Stimulated activated CD4-positive, alpha-beta T cell treated with anti-CD3 and anti-CD28 coated beads, Interleukin-1b, Interleukin-23, amount 100 ng/mL, for 24 hours (primary cell): ENCODE results near the gene SLC44A2.

Experiments
- DNase-seq, 4 experiments: peaks; one replicate each; pipeline ENCODE4 v3.0.0-alpha.2; 2020; ENCODE audit warnings: low read depth in 4 of 4, low spot score in 1 of 4

SLC44A2 gene

GRCh38 chr19:10615429-10616023 lies 9.8 kb upstream of the SLC44A2 start:
- DNase-seq, result no peak

DNA sequence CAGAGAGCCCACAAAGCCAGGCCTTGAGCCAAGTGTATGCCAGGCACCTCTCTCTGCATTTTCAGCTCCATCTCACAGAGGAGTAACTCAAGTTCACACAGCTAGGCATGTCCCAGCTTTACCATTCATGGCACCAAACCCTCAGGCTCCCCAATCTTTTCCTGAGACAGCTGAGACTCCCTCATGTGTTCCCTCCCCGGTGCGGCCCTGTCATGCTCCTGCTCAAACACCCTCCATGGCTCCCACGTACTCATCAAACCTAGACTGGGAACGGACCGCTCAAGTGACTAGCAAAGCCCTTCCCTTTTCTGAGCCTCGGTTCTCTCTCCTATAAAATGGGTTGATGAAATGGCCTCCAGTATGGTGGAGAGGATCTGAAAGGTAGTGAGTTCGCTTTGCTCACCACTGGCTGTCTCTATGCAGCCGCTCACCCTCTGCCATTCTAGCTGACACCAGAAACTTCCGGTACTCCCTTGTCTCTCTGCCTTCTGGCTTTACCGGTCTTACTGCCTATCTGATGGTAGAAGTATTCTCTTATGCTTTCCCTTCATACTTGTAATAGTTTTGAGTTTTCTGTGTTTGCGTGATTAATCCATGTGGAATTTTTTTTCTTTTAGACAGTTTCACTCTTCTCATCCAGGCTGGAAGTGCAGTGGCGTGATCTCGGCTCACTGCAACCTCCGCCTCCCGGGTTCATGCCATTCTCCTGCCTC lies 7.8 kb upstream of the SLC44A2 start:
- DNase-seq, result no peak

DNA sequence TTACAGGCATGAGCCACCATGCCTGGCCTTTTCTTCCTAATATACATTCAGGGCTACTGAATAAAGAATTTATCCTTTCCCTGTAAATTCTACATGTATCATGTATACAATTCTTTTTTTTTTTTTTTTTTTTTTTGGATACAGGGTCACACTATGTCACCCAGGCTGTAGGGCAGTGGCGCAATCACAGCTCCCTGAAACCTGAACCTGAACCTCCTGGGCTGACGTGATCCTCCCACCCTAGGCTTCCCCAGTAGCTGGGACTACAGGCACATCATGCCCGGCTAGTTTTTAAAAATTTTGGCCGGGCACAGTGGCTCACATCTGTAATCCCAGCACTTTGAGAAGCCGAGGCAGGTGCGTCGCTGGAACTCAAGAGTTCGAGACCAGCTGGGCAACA lies 6.5 kb upstream of the SLC44A2 start:
- no peak for DNase-seq

DNA sequence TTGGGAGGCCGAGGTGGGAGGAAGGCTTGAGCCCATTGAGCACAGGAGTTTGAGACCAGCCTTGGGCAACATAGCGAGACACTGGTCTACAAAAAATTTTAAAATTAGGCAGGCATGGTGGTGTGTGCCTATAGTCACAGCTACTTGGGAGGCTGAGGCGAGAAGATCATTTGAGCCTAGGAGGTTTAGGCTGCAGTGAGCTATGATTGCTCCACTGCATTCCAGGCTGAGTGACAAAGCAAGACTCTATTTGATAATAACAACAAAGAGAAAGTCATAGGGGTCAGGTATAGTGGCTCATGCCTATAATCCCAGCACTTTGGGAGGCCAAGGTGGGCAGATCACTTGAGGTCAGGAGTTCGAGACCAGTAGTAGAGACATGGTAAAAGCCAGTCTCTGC lies 4.6 kb upstream of the SLC44A2 start:
- no peak for DNase-seq

DNA sequence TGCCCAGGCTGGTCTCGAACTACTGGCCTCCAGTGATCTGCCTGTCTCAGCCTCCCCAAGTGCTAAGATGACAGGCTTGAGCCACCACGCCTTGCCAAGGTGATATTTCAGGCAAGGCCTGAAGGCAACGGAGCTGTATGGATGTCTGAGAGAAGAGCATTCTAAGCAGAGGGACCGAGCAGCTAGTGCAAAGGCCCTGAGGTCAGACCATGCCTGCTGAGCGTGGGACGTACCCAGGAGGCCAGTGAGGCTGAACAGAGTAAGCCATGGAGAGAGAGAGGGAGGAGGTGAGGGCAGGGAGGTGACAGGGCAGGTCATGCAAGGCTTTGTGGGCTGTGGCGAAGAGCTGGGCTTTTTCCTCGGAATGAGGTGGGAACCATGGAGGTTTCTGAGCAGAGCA lies 3.4 kb upstream of the SLC44A2 start:
- no peak for DNase-seq

- no peak for DNase-seq
Observed at GRCh38 chr19:10624585-10624984, 768 bp upstream of the SLC44A2 start.

DNA sequence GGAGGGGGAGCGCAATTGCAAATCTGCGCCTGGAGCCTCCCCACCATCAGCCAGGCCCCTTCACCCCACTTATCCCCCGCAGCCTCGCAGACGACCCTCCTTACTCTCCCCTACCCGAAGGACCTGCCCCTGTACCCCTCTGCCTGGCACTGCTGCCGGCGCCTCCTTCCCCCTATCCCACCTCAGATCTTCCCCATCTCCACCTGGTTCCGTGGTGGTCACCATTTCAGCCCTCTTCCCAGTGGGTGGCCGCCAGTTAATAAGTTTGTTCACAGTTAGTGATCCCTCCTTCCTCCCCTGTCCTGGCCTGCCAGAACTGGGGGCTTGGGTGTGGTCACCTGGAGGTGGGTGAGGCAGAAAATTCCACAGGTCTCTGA lies 397 bp downstream of the SLC44A2 start:
- no peak for DNase-seq

DNA sequence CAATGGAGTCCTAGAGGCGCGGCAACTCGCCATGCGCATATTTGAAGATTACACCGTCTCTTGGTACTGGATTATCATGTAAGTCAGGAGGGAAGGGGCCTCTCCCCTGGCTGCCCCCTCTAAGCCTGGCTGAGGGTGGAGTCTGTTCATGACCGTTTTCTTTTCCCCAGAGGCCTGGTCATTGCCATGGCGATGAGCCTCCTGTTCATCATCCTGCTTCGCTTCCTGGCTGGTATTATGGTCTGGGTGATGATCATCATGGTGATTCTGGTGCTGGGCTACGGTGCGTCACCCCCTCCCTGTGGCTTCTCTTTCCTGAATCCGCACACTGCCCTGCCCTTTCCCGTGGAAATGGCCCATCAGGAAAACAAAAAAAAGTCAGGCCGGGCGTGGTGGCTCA lies 6.5 kb downstream of the SLC44A2 start:
- DNase-seq, result no peak

GRCh38 chr19:10634430-10634829 lies 9.1 kb downstream of the SLC44A2 start:
- DNase-seq, result no peak

DNA sequence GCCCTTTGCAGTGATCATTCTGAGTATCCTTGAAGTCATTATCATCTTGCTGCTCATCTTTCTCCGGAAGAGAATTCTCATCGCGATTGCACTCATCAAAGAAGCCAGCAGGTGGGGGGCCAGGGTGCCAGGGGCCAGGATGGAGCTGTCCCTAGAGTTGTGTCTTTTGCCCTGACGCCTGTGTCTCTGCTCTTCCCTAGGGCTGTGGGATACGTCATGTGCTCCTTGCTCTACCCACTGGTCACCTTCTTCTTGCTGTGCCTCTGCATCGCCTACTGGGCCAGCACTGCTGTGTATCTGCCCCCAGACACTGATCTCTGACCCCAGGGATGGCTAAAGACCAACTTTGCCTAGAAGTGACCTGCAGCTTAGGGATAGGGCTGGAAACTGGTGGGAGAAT lies 9.6 kb downstream of the SLC44A2 start:
- DNase-seq, result no peak

GRCh38 chr19:10636304-10636972 lies 11.1 kb downstream of the SLC44A2 start:
- no peak for DNase-seq

GRCh38 chr19:10637894-10638293 lies 12.5 kb downstream of the SLC44A2 start:
- no peak for DNase-seq

DNA sequence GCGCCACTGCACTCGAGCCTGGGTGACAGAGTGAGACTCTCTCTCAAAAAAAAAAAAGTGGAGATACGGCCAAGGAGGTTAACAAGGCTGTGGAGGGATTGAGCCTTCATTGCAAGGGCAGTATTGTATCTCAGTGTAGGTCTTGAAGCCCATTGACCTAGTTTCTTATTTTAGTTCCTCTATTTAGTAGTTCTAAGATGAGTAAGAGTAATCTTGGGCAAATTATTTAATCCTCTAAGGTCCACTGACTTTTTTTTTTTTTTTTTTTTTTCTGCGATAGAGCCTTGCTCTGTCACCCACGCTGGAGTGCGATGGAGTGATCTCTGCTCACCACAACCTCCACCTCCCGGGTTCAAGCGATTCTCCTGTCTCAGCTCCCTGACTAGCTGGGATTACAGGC lies 14.5 kb downstream of the SLC44A2 start:
- no peak for DNase-seq

DNA sequence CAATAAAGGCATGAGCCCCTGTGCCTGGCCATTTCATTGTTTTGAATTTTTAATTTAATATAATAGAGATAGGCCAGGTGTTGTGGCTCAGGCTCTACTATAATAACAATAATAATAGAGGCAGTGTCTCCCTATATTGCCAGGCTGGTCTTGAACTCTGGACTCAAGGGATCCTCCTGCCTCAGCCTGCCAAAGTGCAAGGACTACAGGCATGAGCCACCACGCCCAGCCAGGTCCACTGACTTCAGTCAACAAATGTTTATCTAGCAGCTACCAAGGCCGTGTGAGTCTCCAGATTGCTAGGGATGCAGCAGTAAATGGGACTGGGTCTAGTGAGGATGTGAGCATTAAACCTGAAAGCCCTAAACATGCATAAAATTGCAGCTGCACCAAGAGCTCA lies 15.0 kb downstream of the SLC44A2 start:
- no peak for DNase-seq

GRCh38 chr19:10641248-10641647 lies 15.9 kb downstream of the SLC44A2 start:
- no peak for DNase-seq

DNA sequence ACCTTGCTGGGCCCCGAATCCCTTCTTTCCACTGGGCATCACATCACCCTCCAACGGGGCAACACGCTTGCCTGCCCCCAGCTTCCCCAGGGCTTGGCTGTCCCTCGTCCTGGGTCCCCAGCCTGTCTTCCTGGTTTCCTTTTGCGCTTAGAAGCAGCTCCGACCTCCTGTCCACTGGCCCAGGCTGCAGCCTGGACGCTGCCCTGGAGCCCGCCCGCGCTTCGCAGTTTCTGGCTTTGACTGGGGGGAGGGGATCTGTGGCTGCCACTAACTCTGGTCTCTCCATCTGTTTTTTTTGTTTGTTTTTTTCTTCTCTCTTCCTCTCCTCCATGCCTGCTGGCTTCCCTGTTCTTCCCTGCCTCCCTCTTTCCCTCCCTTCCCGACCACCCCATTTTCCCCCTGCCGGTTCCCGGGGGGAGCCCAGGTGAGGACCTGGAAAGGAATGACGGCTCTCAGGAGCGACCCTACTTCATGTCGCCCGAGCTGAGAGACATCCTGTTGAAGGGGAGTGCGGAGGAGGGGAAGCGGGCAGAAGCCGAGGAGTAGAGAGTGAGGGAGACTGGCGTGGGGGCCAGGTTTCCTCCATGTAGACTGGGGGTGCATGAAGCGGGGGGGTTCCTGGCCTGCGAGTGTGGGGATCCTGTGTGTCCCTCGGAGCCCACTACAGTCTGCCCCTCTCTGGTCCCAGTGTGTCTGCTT lies 17.3 kb downstream of the SLC44A2 start:
- no peak for DNase-seq

- DNase-seq, result no peak
Observed at GRCh38 chr19:10643172-10643967, 18.0 kb downstream of the SLC44A2 start.

DNA sequence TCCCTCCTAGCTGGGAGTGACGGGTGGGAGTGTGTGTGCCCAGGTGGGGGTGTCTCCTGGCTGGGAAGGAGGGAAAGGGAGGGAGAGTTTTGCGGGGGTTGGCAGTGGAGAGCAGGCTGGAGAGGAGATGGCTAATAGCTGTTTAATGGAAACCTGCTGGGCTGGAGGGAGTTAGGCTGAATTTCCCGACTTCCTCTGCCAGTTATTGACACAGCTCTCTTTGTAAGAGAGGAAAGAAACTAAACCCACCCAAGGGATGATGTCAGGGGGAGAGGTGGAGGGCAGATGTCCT lies 18.6 kb downstream of the SLC44A2 start:
- DNase-seq, result no peak

DNA sequence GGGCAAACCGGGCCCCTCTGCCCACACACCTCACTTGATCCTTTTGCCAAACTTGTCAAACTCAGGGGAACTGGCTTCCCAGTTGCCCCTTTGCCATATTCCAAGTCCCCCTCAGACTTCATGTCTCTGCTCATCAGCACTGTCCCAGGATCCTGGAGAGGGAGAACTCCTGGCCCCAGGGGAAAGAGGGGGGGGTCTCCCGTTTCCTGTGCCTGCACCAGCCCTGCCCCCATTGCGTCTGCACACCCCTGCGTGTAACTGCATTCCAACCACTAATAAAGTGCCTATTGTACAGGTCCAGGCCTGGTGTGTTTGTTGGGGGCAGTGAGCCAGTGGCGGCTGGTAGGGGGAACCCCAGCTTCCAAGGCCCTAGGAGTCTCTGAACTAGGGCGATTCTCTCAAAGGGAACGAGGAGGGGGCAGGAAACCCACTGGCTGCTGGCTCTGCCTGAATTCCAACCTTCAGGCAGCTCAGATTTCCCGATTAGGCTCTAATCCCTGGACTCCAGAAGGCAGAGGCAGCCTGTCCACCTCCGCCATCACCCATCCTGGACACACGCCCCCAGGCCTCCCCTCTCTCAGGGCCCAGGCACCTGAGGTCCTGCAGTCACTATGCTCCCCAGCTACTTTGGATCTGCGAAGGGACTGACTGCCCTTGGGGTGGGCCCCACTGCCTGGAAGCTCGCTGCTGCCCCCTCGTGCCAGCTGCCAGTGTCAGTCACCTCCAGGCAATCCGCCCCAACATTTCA lies 19.1 kb downstream of the SLC44A2 start:
- DNase-seq, result peak; percentile 65 to 80 (median 70)

GRCh38 chr19:10646456-10647159 lies 21.3 kb downstream of the SLC44A2 start:
- DNase-seq, result no peak
